Left hindlimb (tissue), 1 donor: ENCODE results near the gene PIRT.

Source experiments
- DNase-seq: peaks from one replicate; pipeline ENCODE4 v3.0.0-alpha.2; 2018

Gene PIRT

DNA sequence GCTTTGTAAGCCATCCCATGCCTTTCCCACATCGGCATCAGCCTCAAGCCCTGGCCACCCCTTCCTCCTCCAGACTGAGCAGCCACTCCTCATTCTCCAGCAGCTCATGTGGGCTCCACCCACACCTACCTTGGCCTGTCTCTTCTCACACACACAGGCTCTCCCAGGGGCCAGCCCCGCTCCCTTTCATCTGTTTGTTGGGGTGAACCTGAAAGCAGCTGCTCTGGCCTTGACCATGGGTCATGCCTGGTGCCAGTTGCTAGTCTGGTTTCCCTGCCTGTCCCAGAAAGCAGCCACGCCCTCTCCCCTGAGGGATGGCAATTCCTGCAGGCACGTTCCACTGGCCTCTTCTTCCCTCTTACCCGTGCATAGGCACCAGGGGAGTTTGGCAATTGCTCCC, 22.6 kb downstream of the PIRT start:
- DNase-seq = no peak

DNA sequence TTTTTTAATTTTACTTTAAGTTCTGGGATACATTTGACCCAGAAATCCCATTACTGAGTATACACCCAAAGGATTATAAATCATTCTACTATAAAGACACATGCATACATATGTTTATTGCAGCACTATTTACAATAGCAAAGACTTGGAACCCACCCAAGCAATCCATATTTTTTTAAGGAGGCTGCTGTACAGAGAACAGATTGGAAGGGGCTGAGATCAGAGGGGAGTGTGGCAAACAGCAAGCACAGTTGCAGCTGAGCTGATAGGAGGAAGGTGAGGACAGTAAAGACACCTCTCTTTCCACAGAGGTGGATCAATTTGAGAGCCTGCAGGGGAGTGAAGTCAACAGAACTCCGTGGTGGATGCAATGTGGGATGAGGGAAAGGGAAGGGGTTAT, 23.8 kb downstream of the PIRT start:
- DNase-seq = no peak

DNA sequence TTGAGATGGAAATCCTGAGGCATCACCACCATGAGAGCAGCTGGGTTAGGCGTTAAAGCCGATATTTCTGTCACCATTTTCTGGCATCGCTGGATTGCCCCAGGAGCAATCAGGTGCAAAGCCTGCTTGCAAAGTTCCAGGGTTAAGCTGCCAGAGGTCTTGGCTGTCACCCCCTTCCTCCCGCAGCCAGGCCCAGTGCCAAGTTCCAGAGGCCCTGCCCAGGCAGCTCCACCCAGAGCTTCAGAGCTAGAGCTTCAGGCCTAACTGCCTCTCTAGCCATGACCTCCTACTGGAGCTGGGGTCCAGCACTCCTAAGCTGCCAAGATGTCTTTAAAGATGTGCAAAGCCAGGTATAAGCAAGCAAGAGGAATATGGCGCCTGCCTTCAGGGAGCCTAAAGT, 25.2 kb downstream of the PIRT start:
- no peak for DNase-seq

DNA sequence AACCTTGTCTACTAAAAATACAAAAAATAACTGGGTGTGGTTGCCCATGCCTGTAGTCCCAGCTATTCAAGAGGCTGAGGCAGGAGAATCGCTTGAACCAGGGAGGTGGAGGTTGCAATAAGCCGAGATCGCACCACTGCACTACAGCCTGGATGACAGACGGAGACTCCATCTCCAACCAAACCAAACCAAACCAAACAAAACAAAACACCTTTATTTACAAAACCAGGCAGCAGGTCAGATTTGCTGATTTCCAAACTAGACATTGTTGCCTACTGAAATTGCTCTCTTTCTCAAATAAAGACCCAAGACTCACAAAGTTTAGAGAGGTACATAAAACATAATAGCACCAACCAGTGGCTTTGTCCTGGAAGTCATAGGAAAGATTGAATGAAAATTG, 28.3 kb downstream of the PIRT start:
- DNase-seq = no peak

DNA sequence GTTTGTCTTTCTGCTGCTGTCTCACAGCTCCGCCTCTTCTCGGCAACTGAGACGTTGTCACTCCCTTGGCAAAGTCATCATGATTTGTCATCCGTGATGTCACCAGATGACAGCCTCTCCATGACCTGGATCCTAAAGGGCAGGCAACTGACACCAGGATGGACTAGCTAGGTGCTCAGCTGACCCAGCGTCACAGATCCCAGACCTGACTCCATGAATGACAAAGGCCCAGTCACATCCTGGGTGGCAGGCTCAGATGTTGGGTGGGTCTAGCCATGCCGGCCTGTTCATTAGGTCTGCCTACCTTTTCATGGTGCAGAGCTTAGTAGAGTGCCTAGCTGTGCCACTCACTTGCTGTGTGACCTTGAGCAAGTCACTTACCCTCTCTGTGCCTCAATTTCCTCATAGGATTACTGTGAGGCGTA, 30.2 kb downstream of the PIRT start:
- no peak for DNase-seq

DNA sequence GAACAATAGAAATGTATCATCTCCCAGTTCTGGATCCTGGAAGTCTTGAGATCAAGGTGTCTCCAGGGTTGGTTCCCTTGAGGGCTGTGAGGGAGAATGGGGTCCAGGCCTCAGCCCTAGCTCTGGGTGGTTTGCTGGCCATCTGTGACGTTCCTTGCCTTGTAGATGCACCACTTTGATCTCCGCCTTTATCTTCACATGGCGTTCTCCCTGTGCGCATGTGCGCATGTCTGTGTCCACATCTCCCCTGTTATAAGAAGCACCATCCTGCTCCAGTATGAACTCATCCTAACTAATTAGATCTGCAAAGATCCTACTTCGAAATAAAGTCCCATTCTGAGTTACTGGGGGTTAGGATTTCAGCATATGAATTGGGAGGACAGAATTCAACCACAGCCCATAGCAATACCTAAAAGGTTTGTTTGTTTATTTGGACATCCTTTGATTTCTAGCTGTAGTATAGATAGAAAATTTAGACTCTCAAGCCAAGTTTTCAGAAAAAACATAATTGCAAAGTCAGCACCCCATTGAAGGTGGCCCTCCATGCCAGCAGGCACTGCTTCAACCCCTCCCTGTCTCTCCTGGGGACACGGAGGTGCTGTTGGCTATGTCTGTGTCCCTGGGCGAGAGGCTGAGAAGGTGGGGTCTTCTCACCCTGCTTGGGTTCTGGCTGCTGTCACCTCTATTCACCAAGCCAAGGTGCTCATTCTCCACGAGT, 31.2 kb downstream of the PIRT start:
- no peak for DNase-seq

DNA sequence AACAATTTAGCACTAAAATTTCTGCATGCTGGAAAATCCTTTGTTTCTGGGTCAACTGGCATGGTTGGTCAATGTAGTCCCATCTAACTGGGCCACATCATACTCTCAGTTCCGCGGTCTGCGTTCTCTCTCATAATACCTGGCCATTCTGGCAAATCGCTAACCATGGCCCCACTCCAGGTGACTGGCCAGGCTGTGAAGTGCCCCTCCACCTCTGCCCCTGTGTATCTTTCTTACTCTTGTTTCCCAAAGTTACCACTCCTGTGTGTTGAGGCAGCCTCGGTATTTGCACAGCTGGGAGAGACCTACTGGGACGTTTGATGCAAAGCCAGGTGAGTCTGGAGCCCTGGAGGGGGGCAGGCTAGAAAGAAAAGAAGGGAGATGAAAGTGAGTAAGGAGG, 32.0 kb downstream of the PIRT start:
- DNase-seq = no peak

DNA sequence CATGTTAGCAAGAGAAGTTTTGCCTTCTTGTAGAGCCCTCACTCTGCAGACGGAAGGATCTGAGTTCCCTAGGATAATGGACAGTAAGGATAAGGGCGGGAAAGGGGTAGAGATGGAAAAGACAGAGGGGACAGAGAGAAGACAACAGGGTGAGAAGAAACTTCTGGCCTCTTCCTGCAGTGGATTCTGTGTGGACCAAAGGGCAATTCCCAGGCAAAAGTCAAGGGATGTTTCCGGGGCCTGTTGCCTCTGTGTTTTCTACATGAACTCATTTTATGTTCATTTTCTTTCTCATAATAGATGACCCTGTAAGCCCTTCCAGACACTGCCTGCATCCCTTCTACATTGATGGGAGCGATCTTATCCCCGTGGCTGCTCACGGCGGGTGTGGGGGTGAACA, 33.3 kb downstream of the PIRT start:
- DNase-seq = no peak

DNA sequence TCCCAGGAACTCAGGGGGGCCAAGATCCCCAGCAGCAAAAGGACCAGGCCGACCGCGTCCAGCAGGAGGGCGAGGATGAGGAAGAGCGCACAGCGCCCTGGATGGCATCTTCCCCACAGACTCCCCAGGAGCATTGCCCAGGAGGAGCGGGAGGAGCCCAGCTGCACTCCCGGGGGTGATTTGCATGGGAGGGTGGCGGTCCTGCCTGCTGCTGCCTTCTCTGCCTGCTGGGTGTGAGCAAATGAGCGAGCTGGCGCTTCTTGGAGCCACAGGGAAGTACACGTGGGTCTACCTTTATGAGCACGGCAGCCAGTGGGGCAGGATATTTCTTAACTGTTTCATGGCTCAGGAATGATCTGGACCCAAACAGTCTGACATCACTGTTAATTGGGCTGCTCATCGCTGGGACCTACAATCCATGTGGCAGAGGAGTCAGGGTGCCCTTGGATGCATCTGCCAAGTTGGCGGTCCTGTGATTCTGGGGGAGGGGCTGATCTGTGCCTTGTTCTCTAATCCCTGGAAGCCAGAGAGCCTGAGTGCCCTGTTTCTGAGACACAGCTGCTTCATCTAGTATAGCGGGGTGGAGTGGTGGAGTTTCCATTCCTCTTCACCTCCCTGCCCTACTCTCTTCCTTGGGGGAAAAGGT, 33.9 kb downstream of the PIRT start, which contains the start of gene TMEM238L:
TMEM238L (minus strand) TSS at position 270 of the 646 bp plus-strand sequence; CDS start at position 134, 136 bp downstream.
- no peak for DNase-seq

DNA sequence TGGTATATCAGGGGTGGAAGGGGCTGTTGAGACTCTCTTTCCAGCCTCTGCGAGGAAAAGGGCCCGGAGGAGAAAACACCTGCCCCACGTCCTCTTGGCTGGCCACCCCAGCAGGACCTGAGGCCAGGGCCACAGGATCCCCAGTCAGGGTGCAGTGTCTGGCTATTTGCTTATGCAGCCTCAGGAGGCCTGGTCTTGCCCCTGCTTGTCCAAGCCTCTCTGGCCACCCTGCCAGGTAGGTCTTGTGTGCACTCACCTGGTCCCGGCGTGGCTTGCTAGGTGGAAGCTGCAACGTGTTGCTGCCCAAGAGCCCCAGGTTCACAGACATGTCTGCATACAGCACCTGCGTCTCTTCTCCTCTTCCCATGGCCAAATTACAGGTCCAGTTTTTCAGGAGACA, 34.5 kb downstream of the PIRT start:
- no peak for DNase-seq

DNA sequence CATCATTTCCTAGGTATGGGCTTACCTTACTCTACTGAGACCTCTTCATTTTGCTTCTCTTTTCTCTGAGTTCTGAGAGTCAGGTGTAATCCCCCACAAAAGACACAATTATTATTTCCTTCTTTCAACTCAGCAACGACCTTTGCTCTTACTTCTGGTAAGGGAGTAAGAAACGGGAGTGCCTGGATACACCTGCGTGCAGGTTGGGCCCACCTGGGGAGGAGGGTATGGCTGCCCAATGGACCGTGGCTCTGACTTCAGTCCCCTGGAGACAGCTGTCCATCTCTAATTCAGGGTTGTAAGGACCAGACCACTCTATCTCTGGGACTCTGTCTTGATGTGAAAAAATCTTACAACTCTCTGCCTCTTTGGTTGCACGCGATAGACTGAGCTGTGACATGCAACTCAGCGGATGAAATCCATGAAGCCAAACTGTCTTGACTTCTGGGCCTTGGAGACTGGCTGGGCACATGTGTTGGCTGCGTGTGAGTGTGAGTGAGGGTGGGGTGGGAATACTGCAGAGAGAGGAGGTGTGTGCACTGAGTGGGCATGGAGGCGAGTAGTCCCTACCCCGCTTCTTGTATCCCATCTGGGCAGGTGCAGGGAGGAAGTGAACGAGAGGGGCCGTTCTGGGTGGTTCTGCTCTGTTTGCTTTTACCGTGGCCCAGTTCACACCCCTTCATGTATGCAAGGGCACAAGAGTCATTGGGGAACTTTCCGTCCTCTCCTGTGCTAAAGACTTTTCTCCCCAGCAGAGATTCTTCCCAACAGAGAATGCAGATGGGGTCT, 35.2 kb downstream of the PIRT start:
- no peak for DNase-seq

DNA sequence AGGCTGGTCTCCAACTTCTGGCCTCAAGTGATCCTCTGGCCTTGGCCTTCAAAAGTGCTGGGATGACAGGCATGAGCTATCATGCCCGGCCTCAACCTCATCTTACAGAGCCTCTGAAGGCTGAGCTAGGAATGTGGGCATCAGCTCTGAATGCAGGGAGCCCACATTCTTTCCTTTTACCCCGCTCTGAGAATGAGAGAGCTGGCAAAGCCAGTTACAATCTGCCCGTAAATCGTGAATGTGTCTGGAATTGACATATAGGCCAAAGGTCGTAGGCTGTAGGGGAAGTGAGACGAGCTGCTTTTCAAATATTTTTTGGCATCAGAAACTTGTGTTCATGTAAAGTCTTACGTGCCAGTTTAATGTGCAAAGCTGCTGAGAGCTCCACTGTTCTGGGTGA, 38.5 kb downstream of the PIRT start:
- no peak for DNase-seq

DNA sequence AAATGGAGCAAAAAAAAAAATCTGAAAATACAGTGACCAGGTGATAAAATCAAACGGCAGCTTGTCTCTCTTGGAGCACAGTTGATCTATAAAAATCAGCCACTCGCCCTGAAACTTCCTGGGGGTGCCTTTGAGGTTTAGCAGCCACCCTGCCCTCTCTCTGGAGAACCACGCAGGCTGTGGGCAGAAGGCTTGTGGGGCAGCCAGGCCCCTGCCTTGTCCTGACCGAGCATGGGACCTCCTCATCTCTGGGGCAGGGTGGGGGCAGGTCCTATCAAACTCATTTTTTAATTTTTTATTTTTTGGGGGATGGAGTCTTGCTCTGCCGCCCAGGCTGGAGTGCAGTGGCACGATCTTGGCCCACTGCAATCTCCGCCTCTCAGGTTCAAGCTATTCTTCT, 39.0 kb downstream of the PIRT start:
- no peak for DNase-seq

DNA sequence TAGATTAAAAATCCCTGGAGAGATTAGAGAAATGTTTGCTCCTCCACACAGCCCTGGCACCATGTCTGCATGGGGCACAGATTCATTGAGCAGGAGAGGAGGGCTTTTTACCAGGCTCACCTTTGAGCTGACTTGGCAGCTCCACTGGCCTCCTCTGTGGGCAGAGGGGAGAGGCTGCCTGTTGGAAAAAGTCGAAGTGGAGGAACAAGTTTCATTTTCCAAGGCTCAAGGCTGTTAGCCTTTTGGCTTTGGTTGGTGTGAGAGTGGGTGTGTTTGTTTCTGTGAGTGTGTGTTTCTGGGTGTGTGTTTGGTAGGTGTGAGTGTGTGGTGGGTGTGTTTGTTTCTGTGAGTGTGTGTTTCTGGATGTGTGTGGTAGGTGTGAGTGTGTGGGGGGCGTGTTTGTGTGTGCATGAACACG, 39.5 kb downstream of the PIRT start:
- peak; percentile 42 for DNase-seq

DNA sequence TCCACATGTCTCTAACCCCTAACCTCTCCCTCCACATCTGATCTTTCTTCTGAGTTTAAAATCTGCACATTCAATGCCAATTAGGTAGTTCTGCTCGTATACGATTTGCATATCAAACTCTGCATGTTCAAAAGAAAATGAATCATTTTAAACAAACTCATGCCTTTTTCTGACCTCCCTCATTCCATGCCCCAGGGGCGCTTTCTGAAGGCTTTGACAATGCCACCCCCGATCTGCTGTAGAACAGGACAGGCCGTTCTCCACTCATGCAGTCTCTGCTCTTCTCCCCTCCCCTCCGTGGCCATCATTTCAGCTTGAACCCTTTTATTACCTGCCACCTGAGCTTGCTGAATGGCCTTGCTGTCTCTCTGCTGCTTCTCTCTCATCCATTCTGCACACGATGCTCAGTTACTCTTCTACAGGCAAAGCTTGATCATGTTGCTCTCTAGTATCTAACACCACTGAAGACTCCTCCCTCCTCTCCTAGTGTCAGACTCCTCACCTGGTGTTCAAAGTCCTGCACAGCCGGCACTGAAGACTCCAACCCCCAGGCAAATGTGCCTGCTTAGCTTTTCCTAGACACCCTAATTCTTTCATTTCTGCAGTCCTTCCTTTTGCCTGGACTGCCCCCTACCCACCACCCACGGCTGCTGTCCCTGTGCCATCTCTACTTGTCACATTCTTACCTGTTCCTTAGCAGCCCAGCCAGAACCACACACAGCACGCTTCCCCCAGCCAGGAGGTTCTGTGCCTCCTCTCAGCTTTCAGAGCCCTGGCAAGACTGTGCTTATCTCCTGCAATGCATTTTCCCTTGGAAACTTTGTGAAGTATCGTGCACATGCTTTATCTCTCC, 40.2 kb downstream of the PIRT start:
- no peak for DNase-seq

DNA sequence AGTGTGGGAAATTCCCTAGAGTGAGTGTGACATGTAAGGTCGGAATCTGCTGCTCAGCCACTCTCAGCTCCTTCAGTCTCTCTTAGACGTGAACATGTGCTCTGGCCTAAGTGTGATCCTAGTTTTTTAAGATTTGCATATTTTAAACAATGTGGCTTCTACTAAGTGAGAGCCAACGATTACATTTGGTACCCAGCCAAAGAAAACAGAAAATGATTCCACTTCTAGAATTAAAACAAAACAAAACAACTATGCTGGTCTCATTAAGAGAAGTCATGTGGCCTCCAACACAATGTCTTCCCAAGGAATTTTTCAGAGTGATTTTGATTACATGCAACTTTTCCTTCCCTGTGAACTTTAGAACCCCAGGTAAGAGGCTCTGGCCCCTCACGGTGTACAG, 44.1 kb downstream of the PIRT start:
- DNase-seq = no peak

DNA sequence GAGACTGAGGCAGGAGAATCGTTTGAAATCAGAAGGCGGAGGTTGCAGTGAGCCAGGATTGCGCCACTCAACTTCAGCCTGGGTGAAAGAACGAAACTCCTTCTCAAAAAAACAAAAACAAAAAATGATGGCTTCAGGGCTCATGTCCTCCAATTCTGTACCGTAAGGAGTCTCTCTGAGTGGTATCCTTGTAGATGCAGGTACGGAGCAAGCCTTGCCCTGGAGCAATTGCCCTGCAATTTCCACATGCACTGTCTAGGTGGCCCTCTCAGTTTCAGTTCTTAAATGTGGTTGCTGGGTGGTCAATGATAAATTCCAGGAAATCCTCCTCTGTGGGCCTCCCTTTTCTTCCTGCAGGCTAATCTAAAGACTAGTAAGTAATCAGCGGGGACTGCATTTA, 44.6 kb downstream of the PIRT start:
- no peak for DNase-seq

DNA sequence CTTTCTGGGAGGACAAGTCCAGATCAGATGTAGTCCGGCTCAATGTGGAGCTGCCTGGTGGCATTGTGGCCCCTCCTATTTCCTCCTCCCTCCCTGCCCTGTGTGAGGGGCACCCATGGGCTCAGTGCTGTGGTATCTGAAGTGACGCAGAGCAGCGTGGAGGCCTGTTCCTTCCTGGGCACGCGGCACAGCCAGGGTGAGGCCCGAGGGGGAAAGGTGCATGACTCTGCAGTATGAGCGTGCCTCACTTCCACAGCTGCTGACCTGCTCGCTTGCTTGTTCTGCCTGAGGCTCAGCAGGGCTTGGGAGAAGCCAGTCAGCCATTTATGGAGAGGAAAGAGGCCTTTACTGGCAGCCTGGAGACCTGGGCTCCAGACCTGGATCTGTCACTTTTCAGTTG, 45.7 kb downstream of the PIRT start:
- no peak for DNase-seq

DNA sequence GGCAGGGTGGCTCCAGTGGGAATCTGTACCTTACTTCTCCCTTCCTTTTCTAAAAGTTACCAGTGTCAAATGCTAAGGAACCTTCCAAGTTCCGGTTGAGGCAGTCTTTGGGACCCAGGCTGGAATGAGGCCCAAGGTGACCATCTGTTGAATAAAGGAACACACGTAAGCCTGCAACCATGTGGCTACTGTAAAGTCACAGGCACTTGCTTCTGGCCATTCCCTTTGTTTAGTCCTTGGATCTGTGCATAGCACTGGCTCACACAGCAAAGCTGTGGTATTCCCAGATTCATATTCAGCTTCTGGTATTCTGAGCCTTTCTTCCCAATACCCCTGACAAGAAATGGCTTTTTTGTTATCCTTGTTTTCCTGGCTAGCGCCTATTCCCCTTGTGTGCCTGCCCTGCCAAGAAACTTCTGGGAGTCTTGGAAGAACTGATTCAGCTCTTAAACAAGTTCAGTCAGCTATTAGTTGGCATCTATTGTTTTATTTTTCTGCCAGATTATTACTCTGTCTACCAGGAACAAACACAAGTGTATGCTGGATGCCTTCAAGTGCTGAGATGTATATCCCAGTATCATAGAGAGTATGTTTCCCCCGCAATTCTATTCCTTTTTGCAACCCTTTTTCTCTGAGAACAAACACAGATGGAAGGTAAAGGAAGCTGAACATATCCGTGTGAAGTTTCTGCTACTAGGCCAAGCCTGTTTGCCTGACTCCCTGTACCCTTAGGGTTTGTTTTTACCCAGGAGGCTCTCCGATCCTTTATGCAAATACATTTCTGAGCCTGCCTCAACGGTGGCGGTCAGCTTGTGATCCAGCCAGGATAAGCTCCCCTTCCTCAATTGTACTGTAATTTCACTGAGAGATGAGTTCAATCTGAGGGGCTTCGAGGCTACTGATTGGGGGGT, 47.1 kb downstream of the PIRT start:
- peak; percentile 64 for DNase-seq

DNA sequence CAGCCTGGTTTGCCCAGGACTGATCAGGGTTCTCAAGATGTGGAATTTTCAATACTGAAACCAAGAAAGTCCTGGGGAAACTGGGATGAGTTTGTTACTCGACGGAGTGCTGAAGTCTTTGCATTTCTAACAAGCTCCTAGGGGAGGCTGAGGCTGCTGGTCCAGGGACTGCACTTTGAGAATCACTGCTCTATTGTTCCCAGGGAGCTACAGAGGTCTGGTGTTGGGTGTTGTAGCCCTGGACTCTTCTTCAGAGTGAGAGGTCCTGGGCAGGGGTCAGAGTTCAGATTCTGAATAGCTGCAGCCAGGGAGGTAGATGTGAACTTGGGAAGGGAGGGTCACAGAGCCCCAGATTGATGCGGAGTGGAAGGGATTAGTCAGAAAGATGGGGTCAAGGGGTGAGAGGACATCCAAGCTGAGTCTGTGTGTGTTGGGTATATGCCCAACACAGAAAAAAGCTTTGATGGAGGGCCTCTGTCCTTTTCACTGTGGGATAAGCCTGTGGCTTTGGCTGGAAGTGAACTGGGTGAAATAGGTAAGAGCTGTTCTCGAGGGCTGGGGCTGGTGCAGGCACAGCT, 48.1 kb downstream of the PIRT start:
- DNase-seq = no peak

DNA sequence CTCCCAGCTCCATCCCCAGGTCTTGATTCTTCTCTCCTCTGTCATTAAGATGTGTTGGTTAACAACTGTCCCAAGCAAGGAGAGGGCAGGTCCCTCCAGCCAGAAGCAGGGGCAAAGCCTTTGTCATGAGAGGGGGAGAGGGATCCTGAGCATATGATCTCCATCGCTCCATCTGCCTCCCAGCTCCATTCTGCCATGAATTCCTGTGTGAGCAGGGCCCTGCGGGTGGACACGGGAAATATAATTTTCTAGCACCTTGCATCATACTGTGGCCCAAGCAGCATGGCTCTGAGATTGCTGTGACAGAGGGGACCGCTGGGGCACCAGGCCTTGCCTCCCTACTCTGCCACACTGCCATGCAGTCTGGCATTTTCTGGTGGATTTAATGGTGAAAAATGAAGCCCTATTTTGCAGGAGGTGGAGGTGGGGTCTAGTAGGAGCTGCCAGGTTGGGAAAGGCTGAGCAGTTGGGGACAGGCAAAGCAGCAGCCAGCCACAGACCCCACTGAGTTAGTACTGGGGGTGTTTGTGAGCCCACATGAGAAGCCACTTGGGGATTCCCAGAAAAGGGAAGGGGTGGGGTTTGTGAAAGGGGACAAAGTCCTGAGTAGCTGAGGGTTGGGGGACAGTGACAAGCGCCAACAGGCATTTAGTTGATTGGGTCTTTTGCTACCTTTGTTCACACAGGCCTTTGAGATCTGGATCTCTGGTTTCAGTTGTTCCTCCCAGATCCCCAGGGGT, 50.4 kb downstream of the PIRT start:
- no peak for DNase-seq
